Measurements from ENCODE around the gene LRRC4C. TPM values are rescaled to one million over a fixed set of nuclear protein-coding genes. Genes with fewer than 3 reads are reported as not detected.

The LRRC4C gene
- total RNA-seq, 1 experiment from 2014 or later, result not detected

- Mint-ChIP-seq H3K9me3 (ENCODE audit: unreplicated experiment) (no peaks in the 10 kb centered on the region), H3K27me3 (ENCODE audit: insufficient read depth, unreplicated experiment) (no peaks in the 10 kb centered on the region), H3K27ac (ENCODE audit: low read depth, unreplicated experiment) (no peak overlapping the region), H3K36me3 (ENCODE audit: insufficient read depth, unreplicated experiment) (no peaks in the 10 kb centered on the region), H3K4me1 (ENCODE audit: insufficient read depth, unreplicated experiment) (no peaks in the 10 kb centered on the region), H3K4me3 (ENCODE audit: unreplicated experiment) (no peak overlapping the region)
- intact Hi-C loops (cut with micrococcal nuclease), result loop anchor here (1.0 to 10.0 kb wide), 4 partner anchors 114 to 1785 kb away; no protein-coding TSS in a partner anchor
- CTCF ChIA-PET, result interaction anchor here (0.6 to 2.2 kb wide), 11 partner anchors 25 to 1784 kb away, joined by 3 to 13 read pairs (median 4); no protein-coding TSS in a partner anchor
- TF ChIP-seq CTCF (IDR thresholded peaks at IDR 0.05; ENCODE audit: unreplicated experiment), result no peak
- BruUV-seq (replicated peaks), result no TSS peak
- DNase-seq (ENCODE audit: unreplicated experiment), result no peak
- POLR2A ChIA-PET, result no interaction called here
Observed at GRCh38 chr11:41497974-41498373, 38.5 kb upstream of the LRRC4C start.

DNA sequence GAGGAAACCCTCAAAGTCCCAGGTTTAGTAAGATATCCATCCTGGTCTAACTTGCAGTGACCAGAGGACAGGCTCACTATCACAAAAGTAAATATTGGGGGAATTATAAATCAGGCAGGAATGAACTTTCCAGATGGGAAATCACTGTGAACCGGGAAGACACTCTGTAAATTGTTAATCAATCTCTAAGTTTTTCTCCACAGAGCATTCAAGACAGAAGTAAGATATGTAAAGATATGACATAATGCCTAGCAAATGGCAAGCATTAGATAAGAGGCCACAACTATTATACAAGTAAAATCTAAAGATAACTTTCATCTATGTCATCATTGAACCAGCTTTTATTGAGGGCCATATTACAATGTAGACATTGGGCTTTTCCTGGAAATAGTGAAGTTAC lies 35.3 kb upstream of the LRRC4C start:
- POLR2A ChIA-PET, result no interaction called here
- no peak for DNase-seq (ENCODE audit: unreplicated experiment)
- Mint-ChIP-seq H3K27me3 (ENCODE audit: insufficient read depth, unreplicated experiment) (no peaks in the 10 kb centered on the region), H3K36me3 (ENCODE audit: insufficient read depth, unreplicated experiment) (no peaks in the 10 kb centered on the region), H3K27ac (ENCODE audit: low read depth, unreplicated experiment) (no peak overlapping the region), H3K9me3 (ENCODE audit: unreplicated experiment) (no peaks in the 10 kb centered on the region), H3K4me3 (ENCODE audit: unreplicated experiment) (no peak overlapping the region), H3K4me1 (ENCODE audit: insufficient read depth, unreplicated experiment) (no peaks in the 10 kb centered on the region)
- BruUV-seq (replicated peaks), result no TSS peak
- intact Hi-C loops (cut with micrococcal nuclease), result loop anchor here (10.0 kb wide), 1 partner anchor 790 kb away; no protein-coding TSS in a partner anchor
- no peak for TF ChIP-seq CTCF (IDR thresholded peaks at IDR 0.05; ENCODE audit: unreplicated experiment)
- CTCF ChIA-PET, result interaction anchor here (0.6 kb wide), 1 partner anchor 1164 kb away, joined by 3 read pairs; no protein-coding TSS in a partner anchor

DNA sequence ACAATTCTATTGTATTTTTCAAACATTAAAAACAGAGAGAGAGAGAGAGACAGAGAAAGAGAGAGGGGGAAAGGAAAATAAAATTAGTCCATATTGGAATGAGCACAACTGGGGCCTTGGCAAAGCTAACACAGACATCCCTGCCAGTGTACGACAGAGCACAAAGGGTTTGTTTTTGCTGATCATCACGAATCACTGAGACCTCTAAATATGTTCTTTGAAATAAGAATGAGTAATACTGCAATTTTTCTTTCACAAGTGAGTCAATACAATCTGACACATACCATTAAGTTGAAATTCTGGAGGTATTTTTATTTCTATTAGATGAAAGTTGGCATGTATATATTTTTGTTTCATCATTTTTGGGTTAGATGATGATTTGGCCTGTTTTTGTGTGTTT lies 27.0 kb upstream of the LRRC4C start:
- no peak for DNase-seq (ENCODE audit: unreplicated experiment)
- TF ChIP-seq CTCF (IDR thresholded peaks at IDR 0.05; ENCODE audit: unreplicated experiment), result no peak
- Mint-ChIP-seq H3K27ac (ENCODE audit: low read depth, unreplicated experiment) (peak overlapping the region; percentile 90), H3K4me3 (ENCODE audit: unreplicated experiment) (no peak overlapping the region), H3K36me3 (ENCODE audit: insufficient read depth, unreplicated experiment) (no peaks in the 10 kb centered on the region), H3K27me3 (ENCODE audit: insufficient read depth, unreplicated experiment) (no peaks in the 10 kb centered on the region), H3K4me1 (ENCODE audit: insufficient read depth, unreplicated experiment) (peaks cover 14% of the 10 kb centered on the region), H3K9me3 (ENCODE audit: unreplicated experiment) (no peaks in the 10 kb centered on the region)
- POLR2A ChIA-PET, result no interaction called here
- intact Hi-C loops (cut with micrococcal nuclease), result no loop called here
- CTCF ChIA-PET, result interaction anchor here (0.7 kb wide), 2 partner anchors 10 to 285 kb away, joined by 3 to 4 read pairs; no protein-coding TSS in a partner anchor
- no TSS peak for BruUV-seq (replicated peaks)

- TF ChIP-seq CTCF (IDR thresholded peaks at IDR 0.05; ENCODE audit: unreplicated experiment), result no peak
- no peaks in the 10 kb centered on the region for H3K36me3 Mint-ChIP-seq (ENCODE audit: insufficient read depth, unreplicated experiment)
- CTCF ChIA-PET, result interaction anchor here (0.6 kb wide), 1 partner anchor 1130 kb away, joined by 6 read pairs; no protein-coding TSS in a partner anchor
Observed at GRCh38 chr11:41483956-41484355, 24.5 kb upstream of the LRRC4C start.

More at GRCh38 chr11:41483956-41484355, 24.5 kb upstream of the LRRC4C start:
- POLR2A ChIA-PET, result no interaction called here
- H3K27me3 Mint-ChIP-seq (ENCODE audit: insufficient read depth, unreplicated experiment), result no peaks in the 10 kb centered on the region
- H3K4me1 Mint-ChIP-seq (ENCODE audit: insufficient read depth, unreplicated experiment), result peaks cover 14% of the 10 kb centered on the region
- BruUV-seq (replicated peaks), result no TSS peak
- peaks cover under 1% of the 10 kb centered on the region for H3K9me3 Mint-ChIP-seq (ENCODE audit: unreplicated experiment)
- peak overlapping the region; percentile 58 for H3K27ac Mint-ChIP-seq (ENCODE audit: low read depth, unreplicated experiment)
- intact Hi-C loops (cut with micrococcal nuclease), result no loop called here
- H3K4me3 Mint-ChIP-seq (ENCODE audit: unreplicated experiment), result no peak overlapping the region
- no peak for DNase-seq (ENCODE audit: unreplicated experiment)

Data from MCF 10A (cell line).